GM18505 (cell line): ENCODE measurements around the gene BFSP1.

Source experiments
- ATAC-seq: cut with Tn5 transposase; IDR thresholded peaks from one replicate; pipeline ENCODE4 v1.9.1; 2021; ENCODE audit not compliant: unreplicated experiment
- POLR2A ChIP-seq: IDR thresholded peaks from 4 replicates; pipeline ENCODE4 v1.6.1; 2011; ENCODE audit warnings: borderline replicate concordance; ENCODE audit not compliant: insufficient read depth, insufficient read length; ENCODE audit errors: extremely low read depth

Gene BFSP1

DNA sequence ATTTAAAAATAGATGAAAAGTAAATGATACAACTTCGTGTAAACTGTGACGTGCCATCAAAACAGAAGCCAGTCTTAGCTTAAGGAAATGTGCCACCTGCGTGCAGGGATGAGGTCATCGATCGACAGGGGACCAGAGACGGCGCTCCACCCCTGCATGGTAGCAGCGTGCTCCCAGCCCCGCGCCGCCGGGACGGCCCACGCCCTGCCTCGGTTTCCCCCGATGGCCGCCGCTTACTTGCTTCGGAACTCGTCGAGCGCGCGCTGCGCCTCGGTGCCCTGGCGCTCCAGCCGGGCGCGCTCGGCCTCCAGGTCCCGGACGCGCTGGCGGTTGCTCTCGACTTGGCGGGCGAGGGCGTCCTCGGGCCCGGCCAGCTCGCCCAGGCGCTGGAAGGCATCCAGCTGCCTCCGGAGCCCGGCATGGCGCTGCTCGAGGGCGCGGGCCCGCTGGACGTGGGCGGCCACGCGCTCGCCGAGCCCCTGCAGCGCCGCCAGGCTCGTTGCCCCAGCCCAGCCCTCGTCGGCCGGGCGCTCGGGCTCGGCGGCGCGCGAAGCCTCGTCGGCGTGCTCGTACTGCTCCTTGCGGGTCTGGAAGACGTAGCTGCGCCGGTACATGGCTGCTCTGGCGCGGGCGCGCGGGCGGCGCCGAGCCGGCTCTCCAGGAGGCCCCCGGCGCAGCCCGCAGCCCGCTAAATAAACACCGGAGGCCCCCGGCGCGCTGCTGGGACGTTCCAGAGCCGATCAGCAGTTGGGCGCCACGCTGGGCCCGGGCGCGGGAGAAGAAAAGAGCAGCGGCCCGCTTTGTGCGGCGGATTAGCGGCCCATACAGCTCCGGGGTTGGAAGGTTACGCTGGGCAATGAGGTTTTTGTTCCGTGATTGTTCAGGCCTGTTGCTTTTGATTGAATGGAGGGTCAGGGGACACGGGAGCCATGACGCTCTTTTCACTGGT, at the start of gene BFSP1:
BFSP1 (minus strand) TSS at position 664 of the 949 bp plus-strand sequence; CDS start at position 614, 50 bp downstream.
- peak; percentile 54 for ATAC-seq
- no peak for TF ChIP-seq POLR2A

DNA sequence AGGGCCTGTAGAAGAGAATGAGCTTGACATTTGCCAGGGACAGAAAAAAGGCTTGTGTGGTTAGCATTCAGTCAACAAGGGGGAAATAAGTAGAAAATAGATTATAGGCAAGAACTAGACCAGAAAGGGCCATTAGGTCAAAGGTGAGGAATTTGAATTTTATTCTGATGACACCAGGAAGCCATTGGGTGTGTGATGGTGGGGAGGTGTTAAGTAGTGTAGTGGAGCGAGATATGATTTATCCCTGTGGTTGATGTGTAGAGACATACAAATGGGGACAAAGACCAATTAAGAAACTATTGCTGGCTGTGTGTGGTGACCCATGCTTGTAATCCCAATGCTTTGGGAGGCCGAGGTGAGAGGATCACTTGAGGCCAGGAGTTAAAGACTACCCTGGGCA, 49.7 kb upstream of the BFSP1 start:
- no peak for TF ChIP-seq POLR2A
- no peak for ATAC-seq

DNA sequence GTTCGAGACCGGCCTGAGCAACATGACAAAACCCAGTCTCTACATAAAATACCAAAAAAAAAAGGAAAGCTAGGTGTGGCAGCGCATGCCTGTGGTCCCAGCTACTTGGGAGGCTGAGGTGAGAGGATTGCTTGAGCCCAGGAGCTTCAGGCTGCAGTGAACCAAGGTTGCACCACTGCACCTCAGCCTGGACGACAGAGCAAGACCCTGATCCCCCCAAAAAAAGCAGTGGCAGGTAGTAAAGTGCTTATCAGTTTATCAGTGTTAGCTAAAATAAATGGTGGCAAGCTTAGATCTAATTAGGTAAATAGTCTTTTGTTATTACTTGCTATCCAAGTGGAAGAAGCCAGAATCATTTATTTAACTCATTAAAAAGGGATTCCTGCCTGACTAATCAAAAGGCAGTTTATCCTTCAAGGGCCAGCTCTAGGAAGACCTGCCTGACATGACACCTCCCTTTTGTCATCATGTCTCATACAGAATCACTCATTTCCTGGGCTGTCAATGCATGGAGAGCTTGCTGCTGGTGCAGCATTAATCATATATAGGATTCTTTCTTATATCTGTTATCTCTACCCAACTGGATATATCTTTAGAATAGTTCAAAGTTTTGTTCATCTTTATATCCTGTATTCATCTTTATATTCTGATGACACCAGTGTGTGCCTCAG, 48.3 kb upstream of the BFSP1 start:
- no peak for TF ChIP-seq POLR2A
- ATAC-seq, result no peak

DNA sequence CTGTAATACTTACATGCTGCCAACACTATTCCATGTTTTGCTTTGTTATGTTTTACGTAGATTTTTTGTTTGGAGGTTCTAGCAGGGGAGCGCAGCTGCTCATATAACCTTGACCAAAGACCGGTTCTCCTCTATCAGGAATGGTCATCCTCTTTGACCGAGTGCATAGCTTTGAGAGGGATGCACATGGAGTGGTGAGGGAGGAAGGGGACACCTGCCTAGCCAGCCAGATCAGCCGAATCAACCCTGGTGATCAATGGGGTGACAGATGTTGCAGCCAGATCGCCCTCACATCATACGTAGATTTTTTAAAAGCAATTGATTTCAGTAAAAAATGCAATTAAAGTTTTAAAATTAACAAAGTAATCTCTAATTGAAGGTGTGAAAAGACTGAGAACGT, 45.0 kb upstream of the BFSP1 start:
- TF ChIP-seq POLR2A, result no peak
- ATAC-seq, result no peak

DNA sequence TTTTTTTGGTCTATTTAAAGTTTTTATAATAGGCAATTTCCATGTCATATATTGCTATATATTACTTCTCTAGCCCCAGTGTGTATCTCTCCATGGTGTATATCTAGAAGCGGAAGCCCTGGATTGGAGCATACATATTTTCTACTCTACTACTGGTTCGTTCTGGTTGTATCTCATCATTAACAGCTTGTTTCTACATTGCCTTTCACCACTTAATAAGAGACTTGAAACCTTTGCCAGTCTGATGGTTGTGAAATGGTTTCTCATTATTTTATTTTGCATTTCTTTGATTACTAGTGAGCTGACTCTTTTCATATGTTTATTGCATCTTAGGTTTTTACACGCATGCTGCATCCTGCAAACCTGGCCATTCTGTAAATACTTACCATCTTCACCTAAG, 42.3 kb upstream of the BFSP1 start:
- no peak for ATAC-seq
- TF ChIP-seq POLR2A, result no peak

DNA sequence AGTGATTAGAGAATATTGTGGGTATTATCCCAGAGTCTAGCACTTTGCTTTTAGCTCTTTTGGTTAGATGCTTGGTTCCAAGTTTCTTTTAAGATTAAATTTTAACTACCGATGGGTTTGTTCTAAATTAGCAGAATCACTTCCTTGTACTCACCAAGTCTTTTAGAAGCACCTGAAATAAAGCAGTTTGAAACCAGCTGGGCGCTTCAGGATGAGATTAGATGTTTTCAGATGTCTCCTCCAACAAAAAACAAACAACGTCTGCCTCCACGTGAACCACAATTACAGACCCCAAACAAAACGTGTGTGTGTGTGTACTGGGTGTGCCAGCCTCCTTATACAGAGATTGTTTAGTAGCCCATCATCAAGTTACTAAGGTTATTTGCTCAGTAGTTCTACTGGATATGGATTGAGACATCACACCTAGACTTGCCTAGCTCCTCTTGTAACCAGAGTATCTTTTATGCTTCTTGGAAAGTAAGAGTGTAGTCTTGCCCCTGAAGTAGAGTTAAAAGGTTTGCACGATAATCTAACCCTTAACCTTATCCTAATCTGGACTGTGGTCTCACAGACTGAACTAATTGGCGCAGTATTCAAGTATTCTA, 41.0 kb upstream of the BFSP1 start:
- ATAC-seq, result no peak
- no peak for TF ChIP-seq POLR2A

DNA sequence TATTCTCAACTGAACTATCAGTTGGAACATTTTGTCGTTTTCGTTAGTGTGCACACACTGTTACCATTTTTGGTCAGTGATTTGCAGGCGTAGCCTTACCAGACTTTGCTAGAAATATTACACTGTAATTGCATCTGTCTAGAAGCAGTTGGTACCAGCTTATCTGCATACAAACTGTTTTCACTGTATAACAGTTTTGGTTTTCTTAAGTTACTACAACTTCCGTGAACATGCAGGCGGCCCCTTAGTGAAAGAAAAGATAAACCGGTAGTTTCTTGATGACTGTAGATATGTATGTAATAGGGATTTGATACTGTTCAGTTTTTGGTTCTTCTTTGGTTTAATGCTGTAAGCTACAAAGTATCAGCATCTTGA, 40.0 kb upstream of the BFSP1 start:
- no peak for ATAC-seq

DNA sequence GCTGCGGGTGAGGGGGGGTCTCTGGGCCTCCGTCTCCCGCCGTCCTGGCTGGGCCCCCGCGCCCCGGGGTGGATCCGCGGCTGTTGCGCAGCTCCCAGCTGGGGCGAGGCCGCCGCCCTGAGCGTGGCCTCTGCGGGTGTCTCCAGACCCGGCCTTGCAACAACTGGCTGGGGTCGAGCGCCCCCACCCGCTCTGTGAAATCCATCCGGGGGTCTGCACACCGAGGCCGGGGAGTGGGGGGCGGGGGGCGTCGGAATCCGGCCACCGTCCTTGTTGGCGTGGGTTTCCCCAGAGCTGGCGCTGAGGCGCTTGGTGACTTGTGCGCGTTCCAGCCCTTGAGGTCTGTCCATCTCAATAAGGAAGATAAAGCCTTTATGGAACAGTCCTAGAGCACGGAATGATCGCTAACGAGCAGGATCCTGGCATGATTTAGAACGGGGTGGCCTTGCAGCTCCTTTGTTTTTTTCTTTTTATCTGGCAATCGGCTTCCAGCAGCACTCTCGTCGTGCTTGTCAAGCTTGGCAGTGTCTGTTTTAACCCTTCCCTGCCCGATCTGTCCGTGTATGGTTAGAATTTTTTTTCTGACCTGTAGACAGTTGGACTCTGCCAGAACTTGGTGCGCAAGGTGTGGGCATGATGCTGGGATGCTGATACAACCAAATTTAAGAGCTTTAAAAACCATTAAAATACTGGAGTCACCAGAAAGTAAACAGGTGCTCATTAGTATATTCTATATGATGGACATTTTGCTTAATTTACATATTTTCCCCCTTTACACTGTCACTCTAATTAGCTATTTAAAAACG, 39.4 kb upstream of the BFSP1 start:
- no peak for TF ChIP-seq POLR2A
- peak; percentile 38 for ATAC-seq

More for the DNA sequence above, 40.0 kb upstream of the BFSP1 start:
- TF ChIP-seq POLR2A, result no peak

DNA sequence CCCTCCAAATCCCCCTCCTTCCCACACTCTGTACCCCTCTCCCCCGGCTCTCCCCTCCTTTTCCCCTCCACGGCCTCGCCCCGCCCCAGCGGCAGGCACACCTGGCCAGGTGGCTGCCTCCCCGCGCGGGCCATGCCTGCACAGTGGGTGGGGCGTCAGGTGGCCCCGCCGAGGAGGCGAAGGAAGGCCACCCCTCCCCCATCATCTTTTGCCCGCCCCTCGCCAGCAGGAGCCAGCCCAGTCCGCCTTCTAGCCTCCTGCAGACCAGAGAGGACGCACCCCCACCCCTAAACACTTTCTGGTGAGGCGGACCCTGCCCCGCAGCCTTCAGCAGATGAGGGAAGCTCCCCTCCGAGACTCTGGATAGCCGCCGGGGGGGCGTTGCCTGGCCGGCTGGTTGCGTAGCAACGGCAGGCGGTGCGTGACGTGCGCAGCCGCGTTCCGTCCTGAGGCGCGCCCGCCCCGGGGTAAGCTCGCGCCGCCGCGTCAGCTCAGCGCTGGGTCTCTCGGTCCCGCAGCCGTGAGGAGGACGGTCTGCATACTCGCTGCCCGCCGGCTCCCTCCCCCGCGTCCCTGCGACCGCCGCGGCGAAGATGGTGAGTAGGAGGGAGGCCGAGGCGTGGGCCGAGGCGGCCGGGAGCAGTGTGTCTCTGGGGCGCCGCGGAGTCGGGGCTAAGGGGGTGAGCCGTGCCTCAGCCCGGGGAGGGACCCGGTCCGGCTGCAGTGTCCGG, 38.6 kb upstream of the BFSP1 start, which contains the start of gene DSTN:
DSTN (plus strand) TSS at position 460 of the 731 bp plus-strand sequence; CDS start at position 594, 134 bp downstream.
- peak; percentile 67 for TF ChIP-seq POLR2A
- peak; percentile 94 for ATAC-seq

DNA sequence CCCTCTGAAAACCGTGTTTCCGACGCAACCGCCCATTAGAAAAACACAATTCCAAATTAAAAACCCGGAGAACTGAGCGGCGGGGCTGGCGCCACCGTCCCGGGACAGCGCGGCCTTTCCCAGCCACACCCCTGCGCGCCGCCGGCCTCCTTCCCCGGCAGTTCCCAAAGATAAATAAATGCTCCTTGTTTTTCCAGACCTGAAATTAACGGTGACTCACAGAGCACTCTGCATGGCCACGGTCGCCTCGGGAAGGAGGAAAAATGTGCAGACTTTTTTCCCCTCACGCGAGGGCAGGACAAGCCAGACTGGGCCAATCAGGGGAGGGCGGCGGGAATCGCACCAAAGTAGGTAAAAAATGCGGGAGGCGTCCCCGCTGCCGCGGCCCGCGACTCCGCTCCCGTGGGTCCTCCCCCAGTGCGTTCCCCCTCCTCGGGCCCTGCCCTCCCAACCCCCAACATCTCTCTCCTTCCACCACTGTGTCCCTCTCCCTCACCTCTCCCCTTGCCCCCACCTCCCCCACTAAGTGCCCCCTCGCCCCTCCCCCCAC, 37.9 kb upstream of the BFSP1 start:
- ATAC-seq, result no peak
- no peak for TF ChIP-seq POLR2A

DNA sequence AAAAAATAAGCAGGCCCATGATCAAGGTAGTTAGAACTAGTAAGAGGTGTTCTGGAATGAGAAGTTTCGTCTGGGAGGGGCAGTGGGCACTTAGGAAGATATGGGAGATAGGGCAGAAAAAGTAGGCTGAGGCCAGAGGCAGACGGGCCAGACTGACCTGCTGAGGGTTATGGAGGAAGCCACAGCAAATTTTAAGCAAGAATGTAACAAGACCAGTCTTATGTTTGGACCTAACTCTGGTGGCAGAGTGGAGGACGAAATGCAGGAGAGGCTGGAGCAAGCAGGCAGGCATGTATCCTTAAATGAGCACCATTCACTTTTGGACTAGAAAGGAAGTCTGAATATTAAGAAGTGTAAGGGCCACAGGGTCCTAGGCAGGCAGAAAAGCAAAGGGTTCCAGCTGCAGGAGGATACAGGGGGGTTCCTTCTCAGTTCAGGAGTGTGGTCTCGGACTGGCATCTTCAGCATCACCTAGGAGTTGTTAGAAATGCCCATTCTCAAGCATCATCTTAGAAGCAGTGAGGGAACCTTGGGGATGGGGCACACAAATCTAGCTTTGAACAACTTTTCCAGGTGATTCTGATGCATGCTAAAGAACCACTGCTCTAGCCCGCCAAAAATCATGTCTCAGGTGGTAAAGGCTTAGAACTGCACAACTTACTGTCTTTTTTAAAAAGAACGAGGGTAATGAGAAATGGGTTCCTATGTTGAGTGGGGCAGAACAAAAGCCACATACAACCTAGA, 37.0 kb upstream of the BFSP1 start:
- no peak for ATAC-seq
- no peak for TF ChIP-seq POLR2A
